ENCODE results near the gene TLX3.
A peak's percentile ranks its signal among the peaks of the same experiment; 100 is the strongest.

Gene TLX3

DNA sequence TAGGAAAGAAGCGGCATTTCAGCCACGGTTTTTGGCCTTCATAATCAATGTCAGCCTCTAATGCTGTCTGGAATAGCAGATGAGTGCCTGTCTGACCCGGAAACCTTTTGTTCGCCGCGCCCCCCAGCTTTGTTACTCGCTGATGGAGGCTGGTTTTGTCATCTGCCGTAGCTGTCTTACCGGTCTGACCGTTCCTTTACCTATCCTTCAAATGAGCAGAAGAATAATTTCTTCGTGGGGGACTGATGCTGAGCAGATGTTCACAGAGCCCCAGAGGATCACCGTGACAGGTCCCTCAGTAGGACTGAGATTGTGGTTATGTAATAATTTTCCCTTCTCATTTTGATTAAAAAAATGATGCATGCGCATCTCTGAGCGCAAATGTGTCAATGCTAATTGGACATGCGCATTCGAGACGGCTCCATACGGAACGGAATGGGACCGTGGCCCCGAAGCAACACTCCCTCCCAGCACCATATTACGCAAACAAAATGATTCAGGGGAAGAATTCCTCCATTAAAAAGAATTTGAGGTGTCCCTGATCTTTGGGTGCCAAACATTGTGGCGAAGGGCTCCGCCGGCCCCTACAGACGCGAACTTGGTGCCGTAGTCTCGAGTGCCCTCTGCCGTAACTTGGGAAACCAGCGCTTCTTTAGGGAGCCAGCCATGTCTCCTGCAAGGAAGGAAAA lies 27.6 kb downstream of the TLX3 start:
- TF ChIP-seq, protein P1, sequence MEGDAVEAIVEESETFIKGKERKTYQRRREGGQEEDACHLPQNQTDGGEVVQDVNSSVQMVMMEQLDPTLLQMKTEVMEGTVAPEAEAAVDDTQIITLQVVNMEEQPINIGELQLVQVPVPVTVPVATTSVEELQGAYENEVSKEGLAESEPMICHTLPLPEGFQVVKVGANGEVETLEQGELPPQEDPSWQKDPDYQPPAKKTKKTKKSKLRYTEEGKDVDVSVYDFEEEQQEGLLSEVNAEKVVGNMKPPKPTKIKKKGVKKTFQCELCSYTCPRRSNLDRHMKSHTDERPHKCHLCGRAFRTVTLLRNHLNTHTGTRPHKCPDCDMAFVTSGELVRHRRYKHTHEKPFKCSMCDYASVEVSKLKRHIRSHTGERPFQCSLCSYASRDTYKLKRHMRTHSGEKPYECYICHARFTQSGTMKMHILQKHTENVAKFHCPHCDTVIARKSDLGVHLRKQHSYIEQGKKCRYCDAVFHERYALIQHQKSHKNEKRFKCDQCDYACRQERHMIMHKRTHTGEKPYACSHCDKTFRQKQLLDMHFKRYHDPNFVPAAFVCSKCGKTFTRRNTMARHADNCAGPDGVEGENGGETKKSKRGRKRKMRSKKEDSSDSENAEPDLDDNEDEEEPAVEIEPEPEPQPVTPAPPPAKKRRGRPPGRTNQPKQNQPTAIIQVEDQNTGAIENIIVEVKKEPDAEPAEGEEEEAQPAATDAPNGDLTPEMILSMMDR (conservative IDR thresholded peaks at IDR 0.05; ENCODE audit: control insufficient read depth, insufficient read depth, low read depth, low read length): peak; percentile 70
- DNase-seq (ENCODE audit: low read depth): peak; percentile 61
- H3K4me3 ChIP-seq (ENCODE audit: control insufficient read depth, low read depth, low read length): peak overlapping the region; percentile 54

DNA sequence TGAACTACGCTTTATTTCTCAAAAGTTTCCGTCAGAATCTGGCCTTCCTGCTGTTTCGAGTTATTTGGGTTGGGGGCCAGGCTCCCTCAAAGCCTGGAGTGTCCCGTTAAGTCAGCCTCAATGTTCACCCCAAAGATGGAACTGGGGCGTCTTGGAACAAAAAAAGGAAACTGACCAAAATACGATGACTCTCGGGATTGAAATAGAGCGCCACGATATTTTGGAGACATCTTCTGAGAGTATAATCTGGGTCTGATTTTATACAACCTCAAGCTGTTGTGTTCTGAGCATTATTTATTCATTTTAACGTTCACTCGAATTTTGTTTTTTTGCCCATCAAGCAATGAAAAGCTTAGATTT lies 28.1 kb downstream of the TLX3 start:
- TF ChIP-seq, protein P1 (conservative IDR thresholded peaks at IDR 0.05; ENCODE audit: control insufficient read depth, insufficient read depth, low read depth, low read length): no peak
- peak overlapping the region; percentile 54 for H3K4me3 ChIP-seq (ENCODE audit: control insufficient read depth, low read depth, low read length)
- DNase-seq (ENCODE audit: low read depth): no peak

DNA sequence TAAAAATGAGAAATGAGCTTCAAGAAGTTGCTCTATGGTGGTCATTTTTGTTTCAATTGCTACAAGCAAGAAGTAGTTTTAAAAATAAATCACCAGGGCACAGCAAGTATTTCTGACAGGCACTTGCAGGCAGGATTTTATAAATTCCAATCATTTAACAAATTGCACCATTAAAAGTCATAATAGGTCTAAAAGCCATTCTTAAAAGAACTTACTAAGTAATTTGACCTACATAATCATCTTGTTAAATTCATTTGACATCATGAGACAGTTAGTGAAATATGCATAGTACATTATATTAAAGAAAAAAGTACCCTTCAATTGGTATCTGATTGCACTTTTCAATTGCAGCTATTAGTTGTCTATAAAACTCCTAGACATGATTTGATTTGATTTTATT lies 31.0 kb downstream of the TLX3 start:
- TF ChIP-seq, protein P1 (conservative IDR thresholded peaks at IDR 0.05; ENCODE audit: control insufficient read depth, insufficient read depth, low read depth, low read length): no peak
- no peak overlapping the region for H3K4me3 ChIP-seq (ENCODE audit: control insufficient read depth, low read depth, low read length)
- no peak for DNase-seq (ENCODE audit: low read depth)

DNA sequence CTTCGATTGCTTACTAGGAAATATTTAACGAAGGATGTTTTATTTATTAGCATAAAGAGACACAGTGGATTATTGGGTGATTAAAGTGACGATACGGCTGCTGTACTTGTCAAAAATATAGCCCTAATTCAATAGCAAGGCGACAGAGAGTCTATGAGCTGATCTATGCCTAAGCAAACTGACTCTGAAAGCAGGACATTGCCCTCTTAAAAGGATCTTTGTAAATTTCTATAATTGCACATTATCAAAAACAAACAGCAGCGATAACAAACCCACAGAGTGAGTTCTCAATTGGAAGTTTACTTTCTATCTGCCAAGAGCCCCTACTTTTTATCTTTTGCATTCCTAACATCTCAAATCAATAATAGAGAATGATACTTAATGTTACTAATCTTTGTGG lies 31.4 kb downstream of the TLX3 start:
- H3K4me3 ChIP-seq (ENCODE audit: control insufficient read depth, low read depth, low read length): no peak overlapping the region
- TF ChIP-seq, protein P1 (conservative IDR thresholded peaks at IDR 0.05; ENCODE audit: control insufficient read depth, insufficient read depth, low read depth, low read length): no peak
- DNase-seq (ENCODE audit: low read depth): no peak

DNA sequence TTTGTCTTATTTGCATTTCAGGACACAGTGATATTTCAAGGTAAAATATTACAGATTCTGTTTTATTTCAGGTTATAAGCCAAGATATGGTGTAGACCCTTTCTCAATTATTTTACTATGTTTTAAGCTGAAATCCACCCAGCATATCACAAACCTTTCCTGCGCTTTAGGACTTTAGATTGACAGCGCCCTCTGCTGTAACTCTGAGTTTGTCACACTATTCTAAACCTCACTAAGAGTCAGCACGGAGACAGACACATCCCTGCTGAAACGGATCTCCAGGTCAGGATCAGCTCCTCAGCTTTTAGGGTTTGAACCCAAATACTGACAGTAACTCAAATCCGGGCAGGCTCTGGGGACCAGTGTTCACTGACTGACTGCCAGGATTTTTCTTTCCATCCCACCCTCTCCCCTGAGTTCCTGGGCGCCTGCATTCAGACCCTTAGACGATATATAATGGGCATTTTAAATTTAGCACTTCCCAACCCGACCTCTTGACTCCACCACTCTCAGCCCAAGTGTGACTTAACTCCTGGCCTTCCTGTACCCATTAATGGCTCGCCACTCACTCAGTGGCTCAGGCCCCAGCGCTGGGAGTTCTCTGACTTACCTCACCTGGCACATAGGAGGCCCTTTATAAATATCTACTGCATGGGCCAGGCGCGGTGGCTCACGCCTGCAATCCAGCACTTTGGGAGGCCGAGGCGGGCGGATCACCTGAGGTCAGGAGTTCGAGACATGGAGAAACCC lies 33.5 kb downstream of the TLX3 start:
- DNase-seq (ENCODE audit: low read depth): peak; percentile 67
- TF ChIP-seq, protein P1 (conservative IDR thresholded peaks at IDR 0.05; ENCODE audit: control insufficient read depth, insufficient read depth, low read depth, low read length): peak; percentile 82
- no peak overlapping the region for H3K4me3 ChIP-seq (ENCODE audit: control insufficient read depth, low read depth, low read length)

DNA sequence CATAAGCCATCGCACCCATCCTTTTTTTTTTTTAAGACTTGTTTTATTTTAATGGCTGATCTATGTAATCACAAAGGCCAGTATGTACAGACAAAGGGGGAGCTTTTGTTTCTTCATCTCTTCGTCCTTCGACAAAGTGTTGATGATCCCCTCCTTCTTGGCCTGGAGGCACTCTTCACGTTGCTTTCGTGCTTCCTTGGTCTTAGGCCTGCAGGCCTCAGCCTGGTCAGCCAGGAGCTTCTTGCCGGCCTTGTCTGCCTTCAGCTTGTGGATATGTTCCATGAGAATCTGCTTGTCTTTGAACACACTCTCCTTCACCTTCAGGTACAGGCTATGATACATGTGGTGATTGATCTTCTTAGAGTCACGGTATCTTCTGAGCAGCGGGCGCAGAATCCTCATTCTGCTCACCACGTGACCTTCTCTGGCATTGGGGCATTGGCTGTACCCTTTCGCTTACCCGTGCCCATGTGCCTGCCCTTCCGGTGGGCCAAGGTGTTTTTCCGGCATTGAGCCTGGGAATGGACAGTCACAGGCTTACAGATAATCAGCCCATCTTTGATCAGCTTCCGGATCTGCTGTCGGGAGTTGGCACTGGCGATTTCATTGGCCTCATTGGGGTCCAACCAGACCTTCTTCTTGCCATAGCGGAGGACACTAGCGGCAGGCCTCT lies 36.0 kb downstream of the TLX3 start:
- TF ChIP-seq, protein P1 (conservative IDR thresholded peaks at IDR 0.05; ENCODE audit: control insufficient read depth, insufficient read depth, low read depth, low read length): no peak
- DNase-seq (ENCODE audit: low read depth): no peak

More for the DNA sequence above, 36.0 kb downstream of the TLX3 start:
- no peak overlapping the region for H3K4me3 ChIP-seq (ENCODE audit: control insufficient read depth, low read depth, low read length)

Measured in fibroblast of mammary gland (primary cell).